Omental fat pad (tissue), 4 donors: ENCODE data around the gene YPEL1. TPM values are rescaled to one million over a fixed set of nuclear protein-coding genes. Genes with fewer than 3 reads are reported as not detected.
"Not testable (repeated sequence)": the region's sequence is repeated elsewhere in the genome, so short reads cannot be mapped to it uniquely, and the experiment has no call there.

Source experiments
- ATAC-seq: fragments of 150-250 bp; one replicate; pipeline ENCODE4 v1.9.1; 2016; ENCODE audit warnings: mild to moderate bottlenecking, moderate library complexity; ENCODE audit not compliant: low FRiP score
- DNase-seq: peaks from one replicate; pipeline ENCODE4 v3.0.0-alpha.2; 2019; ENCODE audit warnings: low spot score
- total RNA-seq, 4 donors: library from RNA; depleted of rRNA; stranded (reverse); fragments of >200 nt; gene quantifications; one replicate each; pipeline ENCODE4 v1.1.0, GENCODE V29; 2016
- TF ChIP-seq, protein P1 (sequence below), 3 donors: fragments of 450-650 bp; IDR thresholded peaks; one replicate each; pipeline ENCODE4 v1.5.1; 2016 to 2017; ENCODE audit warnings: antibody characterized with exemption in 3 of 3, mild to moderate bottlenecking in 3 of 3, moderate library complexity in 2 of 3

YPEL1 gene
- total RNA-seq, 4 donors from 2014 or later: 2.0 to 5.4 (median 3.7) TPM

DNA sequence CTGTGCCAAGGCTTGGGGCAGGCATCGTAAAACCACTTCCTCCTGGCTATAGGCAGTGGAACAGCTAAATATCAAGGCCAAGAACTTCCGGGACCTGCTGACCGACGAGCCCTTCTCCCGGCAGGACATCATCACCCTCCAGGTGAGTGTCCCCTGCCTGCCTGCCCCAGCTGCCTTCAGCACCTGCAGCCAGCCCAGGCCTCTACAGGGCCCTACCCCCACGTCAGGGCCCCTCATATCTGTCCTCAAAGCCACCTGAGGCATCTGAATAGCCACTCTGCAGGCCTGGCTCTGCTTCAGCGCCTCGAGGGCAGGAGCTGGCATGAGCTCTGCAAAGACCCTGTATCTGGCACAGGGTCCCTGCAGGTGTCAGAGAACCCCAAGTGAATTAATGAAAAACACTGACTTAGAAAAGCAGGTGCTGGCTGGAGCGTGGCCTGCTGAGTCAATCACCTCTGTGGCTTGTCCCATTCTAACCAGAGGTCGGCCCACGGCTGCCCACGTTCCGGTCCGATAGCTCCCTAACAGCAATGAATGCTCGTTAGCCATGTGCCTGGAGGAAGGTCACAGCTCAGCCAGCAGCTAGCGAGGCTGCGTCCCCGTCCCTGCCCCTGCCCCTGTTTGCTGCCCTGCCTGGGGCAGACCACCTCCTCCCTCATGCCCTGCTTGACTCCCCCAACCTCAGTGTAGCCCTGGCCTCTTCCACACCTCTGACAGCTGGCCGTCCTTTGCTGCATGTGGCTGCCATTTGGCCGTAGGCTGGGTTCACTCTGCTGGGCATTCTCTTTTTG is 53.0 kb downstream of the YPEL1 start:
- no peak for ATAC-seq
- TF ChIP-seq, protein P1, sequence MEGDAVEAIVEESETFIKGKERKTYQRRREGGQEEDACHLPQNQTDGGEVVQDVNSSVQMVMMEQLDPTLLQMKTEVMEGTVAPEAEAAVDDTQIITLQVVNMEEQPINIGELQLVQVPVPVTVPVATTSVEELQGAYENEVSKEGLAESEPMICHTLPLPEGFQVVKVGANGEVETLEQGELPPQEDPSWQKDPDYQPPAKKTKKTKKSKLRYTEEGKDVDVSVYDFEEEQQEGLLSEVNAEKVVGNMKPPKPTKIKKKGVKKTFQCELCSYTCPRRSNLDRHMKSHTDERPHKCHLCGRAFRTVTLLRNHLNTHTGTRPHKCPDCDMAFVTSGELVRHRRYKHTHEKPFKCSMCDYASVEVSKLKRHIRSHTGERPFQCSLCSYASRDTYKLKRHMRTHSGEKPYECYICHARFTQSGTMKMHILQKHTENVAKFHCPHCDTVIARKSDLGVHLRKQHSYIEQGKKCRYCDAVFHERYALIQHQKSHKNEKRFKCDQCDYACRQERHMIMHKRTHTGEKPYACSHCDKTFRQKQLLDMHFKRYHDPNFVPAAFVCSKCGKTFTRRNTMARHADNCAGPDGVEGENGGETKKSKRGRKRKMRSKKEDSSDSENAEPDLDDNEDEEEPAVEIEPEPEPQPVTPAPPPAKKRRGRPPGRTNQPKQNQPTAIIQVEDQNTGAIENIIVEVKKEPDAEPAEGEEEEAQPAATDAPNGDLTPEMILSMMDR (IDR thresholded peaks at IDR 0.05): no peak

GRCh38 chr22:21681566-21682370 is 53.8 kb downstream of the YPEL1 start:
- DNase-seq (no peak), ATAC-seq (no peak)
- TF ChIP-seq, protein P1 (IDR thresholded peaks at IDR 0.05): no peak

More for the DNA sequence above, 53.0 kb downstream of the YPEL1 start:
- no peak for DNase-seq

DNA sequence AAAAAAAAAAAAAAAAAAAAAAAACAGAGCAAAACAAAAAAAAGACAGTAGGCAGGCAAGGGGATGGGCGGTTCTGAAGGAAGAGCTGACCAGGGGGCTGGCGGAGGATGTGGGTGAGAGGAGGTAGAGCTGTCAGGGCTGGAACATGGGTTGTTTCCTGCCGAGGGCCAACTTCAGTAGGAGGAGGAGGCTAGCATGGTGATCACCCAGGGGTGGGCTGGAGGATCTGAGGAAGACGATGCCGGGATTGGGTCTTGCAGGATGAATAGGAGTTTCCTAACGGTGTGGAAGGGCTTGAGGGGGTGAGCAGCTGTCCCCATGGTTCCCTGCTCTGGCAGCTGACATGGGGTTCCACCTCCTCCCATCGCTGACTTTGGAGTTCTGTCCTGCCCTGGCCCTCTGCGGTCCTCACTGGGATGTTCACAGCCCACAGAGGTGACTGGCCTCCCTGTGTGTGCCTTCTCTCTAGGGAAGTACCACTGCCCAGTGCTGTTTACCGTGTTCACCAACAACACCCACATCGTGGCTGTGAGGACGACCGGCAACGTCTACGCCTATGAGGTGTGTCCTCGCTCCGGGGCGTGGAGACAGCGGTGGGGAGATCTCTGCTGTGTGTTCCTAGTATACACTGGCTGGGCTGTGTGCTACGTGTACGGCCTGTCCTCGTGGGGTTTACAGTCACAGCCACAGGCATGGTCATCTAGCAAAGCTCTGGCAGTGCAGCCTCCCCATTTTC is 54.6 kb downstream of the YPEL1 start:
- TF ChIP-seq, protein P1 (IDR thresholded peaks at IDR 0.05): no peak
- ATAC-seq: no peak
- no peak for DNase-seq

- no peak for DNase-seq
- TF ChIP-seq, protein P1 (IDR thresholded peaks at IDR 0.05): no peak
- no peak for ATAC-seq
Measured at GRCh38 chr22:21679383-21679782, 56.2 kb downstream of the YPEL1 start.

DNA sequence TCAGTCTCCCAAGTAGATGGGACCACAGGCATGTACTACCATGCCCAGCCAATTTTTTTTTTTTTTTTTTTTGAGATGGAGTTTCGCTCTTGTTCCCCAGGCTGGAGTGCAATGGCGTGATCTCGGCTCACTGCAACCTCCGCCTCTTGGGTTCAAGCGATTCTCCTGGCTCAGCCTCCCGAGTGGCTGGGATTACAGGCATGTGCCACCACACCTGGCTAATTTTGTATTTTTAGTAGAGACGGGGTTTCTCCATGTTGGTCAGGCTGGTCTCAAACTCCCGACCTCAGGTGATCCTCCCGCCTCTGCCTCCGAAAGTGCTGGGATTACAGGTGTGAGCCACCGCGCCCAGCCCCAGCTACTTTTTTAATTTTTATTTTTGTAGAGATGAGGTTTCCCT is 56.8 kb downstream of the YPEL1 start:
- not testable (repeated sequence) for DNase-seq, ATAC-seq

- TF ChIP-seq, protein P1 (IDR thresholded peaks at IDR 0.05): no peak
- DNase-seq (no peak), ATAC-seq (no peak)
Measured at GRCh38 chr22:21677606-21678443, 57.8 kb downstream of the YPEL1 start.
